ENCODE results near the gene ACAD8.

- TF ChIP-seq CTCF (IDR thresholded peaks at IDR 0.05; ENCODE audit: low read length) = no peak
- TF ChIP-seq EZH2 (optimal IDR thresholded peaks at IDR 0.05; ENCODE audit: low read depth, low read length) = no peak
Observed at GRCh38 chr11:134275188-134275533, 21.8 kb downstream of the ACAD8 start.

Data from MM.1S (cell line).